GM12878 (cell line): ENCODE measurements around the gene CYB5R3. TPM values are rescaled to one million over a fixed set of nuclear protein-coding genes. Genes with fewer than 3 reads are reported as not detected.

Experiments
- ATAC-seq: fragments of 200-7000 bp; cut with Tn5 transposase; 3 replicates; pipeline ENCODE4 v1.9.1; 2020; ENCODE audit warnings: mild to moderate bottlenecking, moderate library complexity
- BruUV-seq: library from RNA; stranded (reverse); fragments of 400-500 nt; replicated peaks from 2 replicates; lab custom pipeline; 2021; lab: Mats Ljungman, UMichigan
- CTCF ChIA-PET: fragments of 300-600 bp; sonication (Branson Sonifier 250); formaldehyde crosslinking; extraction: SDS; loops from one replicate; lab custom pipeline; 2021; ENCODE audit warnings: inconsistent platforms; lab: Yijun Ruan, JAX
- POLR2A ChIA-PET: fragments of 350-600 bp; formaldehyde crosslinking; extraction: SDS; loops from one replicate; lab custom pipeline; 2021; ENCODE audit warnings: inconsistent platforms; lab: Charles Lee
- RAD21 ChIA-PET: fragments of 300-600 bp; sonication (Branson Sonifier 250); formaldehyde crosslinking; loops from one replicate; lab custom pipeline; 2023; ENCODE audit warnings: antibody characterized with exemption; ENCODE audit not compliant: unreplicated experiment; lab: Charles Lee
- SMC1A ChIA-PET: fragments of 300-600 bp; sonication (Branson Sonifier 250); formaldehyde crosslinking; loops from one replicate; lab custom pipeline; 2023; ENCODE audit not compliant: unreplicated experiment, uncharacterized antibody; lab: Charles Lee
- DNase-seq: peaks from one replicate; pipeline ENCODE4 v3.0.0-alpha.2; 2011; ENCODE audit warnings: low read depth, low spot score
- FAIRE-seq: peaks from 3 replicates; lab custom pipeline; 2011; peaks lifted over from hg19 to GRCh38; lab: Jason Lieb, UNC
- H2AFZ ChIP-seq: 2 replicates; pipeline ENCODE4 v1.6.0; 2011; ENCODE audit warnings: low read depth, low read length, control low read depth; ENCODE audit not compliant: control insufficient read depth
- H3K27ac ChIP-seq: 2 replicates; pipeline ENCODE4 v1.5.1; 2011; ENCODE audit warnings: control low read depth; ENCODE audit not compliant: control insufficient read depth, insufficient read depth
- H3K27me3 ChIP-seq, 2 experiments: replicated peaks in 1 of 2; 2 replicates each; pipeline versions ENCODE4 v1.6.0 to v1.6.1; 2011; ENCODE audit warnings: low read length in 1 of 2; ENCODE audit not compliant: control insufficient read depth in 2 of 2, insufficient read depth in 2 of 2
- H3K36me3 ChIP-seq, 2 experiments: 2 replicates each; pipeline ENCODE4 v1.5.1; 2011; ENCODE audit warnings: low read length in 1 of 2; ENCODE audit not compliant: control insufficient read depth in 2 of 2, insufficient read depth in 2 of 2
- H3K4me1 ChIP-seq: 2 replicates; pipeline ENCODE4 v1.6.1; 2011; ENCODE audit warnings: mild to moderate bottlenecking, low read length, moderate library complexity, mixed read lengths; ENCODE audit not compliant: control insufficient read depth, insufficient read depth
- H3K4me2 ChIP-seq: 2 replicates; pipeline ENCODE4 v1.6.0; 2011; ENCODE audit warnings: control low read depth; ENCODE audit not compliant: control insufficient read depth, insufficient read depth
- H3K4me3 ChIP-seq: fragments of 200-600 bp; sonication (generic); 2 replicates; pipeline ENCODE4 v1.5.1; 2016
- H3K79me2 ChIP-seq: 2 replicates; pipeline ENCODE4 v1.6.0; 2011; ENCODE audit warnings: low read length; ENCODE audit not compliant: control insufficient read depth, insufficient read depth
- H3K9ac ChIP-seq: 2 replicates; pipeline ENCODE4 v1.8.0; 2011; ENCODE audit warnings: low read length, control low read depth, mixed read lengths; ENCODE audit not compliant: control insufficient read depth, insufficient read depth
- H3K9me3 ChIP-seq: replicated peaks from 3 replicates; pipeline ENCODE4 v1.5.1; 2011; ENCODE audit warnings: mild to moderate bottlenecking, low read length; ENCODE audit not compliant: control insufficient read depth, insufficient read depth
- H4K20me1 ChIP-seq: 2 replicates; pipeline ENCODE4 v1.6.0; 2011; ENCODE audit not compliant: control insufficient read depth, insufficient read depth
- CTCF ChIP-seq, 3 experiments: IDR thresholded peaks in 2 of 3; conservative IDR thresholded peaks in 1 of 3; 2 replicates each; pipeline ENCODE4 v1.5.1; 2011; ENCODE audit warnings: low read depth in 3 of 3, low read length in 3 of 3, mild to moderate bottlenecking in 3 of 3, control low read depth in 2 of 3, moderate library complexity in 2 of 3, inconsistent platforms in 1 of 3, mixed read lengths in 1 of 3; ENCODE audit not compliant: control insufficient read depth in 2 of 3, insufficient read depth in 1 of 3; ENCODE audit errors: extremely low read depth in 1 of 3
- CUX1 ChIP-seq: IDR thresholded peaks from 2 replicates; pipeline ENCODE4 v1.6.1; 2012; ENCODE audit warnings: improper control_type of control experiment, low read depth, low read length; ENCODE audit not compliant: insufficient replicate concordance
- EP300 ChIP-seq, 2 experiments: fragments of 150-350 bp in 1 of 2; IDR thresholded peaks; 2 replicates each; pipeline ENCODE4 v1.6.1; 2011 to 2012; ENCODE audit warnings: low read depth in 2 of 2, low read length in 2 of 2, borderline replicate concordance in 1 of 2, improper control_type of control experiment in 1 of 2, inconsistent platforms in 1 of 2; ENCODE audit not compliant: control insufficient read depth in 1 of 2
- HSF1 ChIP-seq: fragments of 150-350 bp; IDR thresholded peaks from 2 replicates; pipeline ENCODE4 v1.6.1; 2014; ENCODE audit warnings: mild to moderate bottlenecking, low read depth, low read length
- IRF4 ChIP-seq: IDR thresholded peaks from 2 replicates; pipeline ENCODE4 v1.6.1; 2011; ENCODE audit warnings: low read depth, low read length
- IRF5 ChIP-seq: fragments of 450-650 bp; IDR thresholded peaks from 2 replicates; pipeline ENCODE4 v1.6.1; 2017; ENCODE audit warnings: borderline replicate concordance
- JUND ChIP-seq: IDR thresholded peaks from 2 replicates; pipeline ENCODE4 v1.6.1; 2012; ENCODE audit warnings: low read depth, mild to moderate bottlenecking, low read length, improper control_type of control experiment, moderate library complexity
- NR2C2 ChIP-seq: IDR thresholded peaks from 2 replicates; pipeline ENCODE4 v1.6.1; 2011; ENCODE audit warnings: borderline replicate concordance, low read depth; ENCODE audit not compliant: control insufficient read depth, insufficient read length
- POU2F2 ChIP-seq: IDR thresholded peaks from 3 replicates; pipeline ENCODE4 v1.6.1; 2011; ENCODE audit warnings: low read depth, mild to moderate bottlenecking, low read length, borderline replicate concordance
- SIX5 ChIP-seq: IDR thresholded peaks from 2 replicates; pipeline ENCODE4 v1.6.1; 2011; ENCODE audit warnings: mild to moderate bottlenecking, low read depth, low read length, moderate library complexity; ENCODE audit not compliant: severe bottlenecking
- ZNF24 ChIP-seq: fragments of 450-650 bp; IDR thresholded peaks from 2 replicates; pipeline ENCODE4 v1.6.1; 2017; ENCODE audit warnings: antibody characterized with exemption, mild to moderate bottlenecking
- WGBS: methylation state at CpG from one replicate; pipeline ENCODE4 v1.1.6; 2016; ENCODE audit warnings: low lambda C conversion rate; ENCODE audit not compliant: insufficient replicate concordance, insufficient coverage; ENCODE audit errors: missing lambda C conversion rate; 5-methylcytosine and 5-hydroxymethylcytosine counted together
- in situ Hi-C: fragments of 300-500 bp; cut with MboI; formaldehyde crosslinking; loops from 9 replicates; pipeline ENCODE4 v1.14.3; 2018; ENCODE audit warnings: mixed read lengths
- intact Hi-C: fragments of 100-400 bp; cut with micrococcal nuclease; formaldehyde crosslinking; loops from one replicate; pipeline ENCODE4 v1.14.2; 2022; ENCODE audit not compliant: unreplicated experiment
- polyA plus RNA-seq, 11 experiments: library from polyadenylated mRNA; depleted of rRNA in 4 of 11; unstranded in 6 of 11; stranded (reverse) in 5 of 11; fragments of >200 nt; fragmentation: Nextera tagmentation in 4 of 11; fragmentation: Illumina TruSeq in 1 of 11; extraction: Ambion mirVana in 4 of 11; extraction: Trizol in 1 of 11; gene quantifications; 1 replicate in 1 of 11; 2 replicates in 10 of 11; pipeline versions ENCODE4 v1.2.1 to v1.2.3, GENCODE V29; 2011 to 2016; ENCODE audit warnings: inconsistent platforms in 2 of 11, missing spikeins in 2 of 11, low read depth in 1 of 11
- total RNA-seq, 4 experiments: library from RNA; depleted of rRNA in 3 of 4; stranded (reverse); fragments of >200 nt in 3 of 4; fragmentation: Illumina TruSeq in 1 of 4; extraction: Trizol in 1 of 4; gene quantifications; 2 replicates each; pipeline versions ENCODE4 v1.2.1 to v1.2.3, GENCODE V29; 2013 to 2021

The CYB5R3 gene
- total and polyA plus RNA-seq, 10 of the 15 experiments (the other 5 are each of a cell fraction or from before 2014, with no cell fraction given) = 2.0 to 119 (median 67.8) TPM

GRCh38 chr22:42635531-42635930, 13.7 kb downstream of the CYB5R3 start (continued):
- TF ChIP-seq HSF1 (no peak), NR2C2 (no peak)
- TF ChIP-seq, all 136 proteins: peak for 0

GRCh38 chr22:42633013-42633412, 16.2 kb downstream of the CYB5R3 start:
- DNase-seq (no peak), ATAC-seq (no peak), FAIRE-seq (no peak)
- WGBS = 92% methylated on average over 9 of the region's 9 CpGs
- Histone ChIP-seq H3K4me2 (no peak overlapping the region), H3K27ac (no peak overlapping the region), H2AFZ (no peak overlapping the region), H3K36me3 (peaks cover 7 to 34% of the 10 kb centered on the region in 2 experiments; a peak in 3 of 4 replicates), H3K9me3 (no peaks in the 10 kb centered on the region), H3K9ac (no peak overlapping the region), H3K79me2 (0 out of 2 replicates have a peak, but pooled peaks cover 3% of the 10 kb centered on the region), H3K4me3 (no peak overlapping the region), H3K4me1 (no peaks in the 10 kb centered on the region), H3K27me3 (no peaks in the 10 kb centered on the region), H4K20me1 (no peaks in the 10 kb centered on the region; the same call in none of the 2 replicates)
- RAD21 ChIA-PET = no interaction called here
- TSS peak; percentile 51 for BruUV-seq
- TF ChIP-seq JUND = no peak
- TF ChIP-seq IRF4 = no peak
- TF ChIP-seq IRF5 = no peak
- TF ChIP-seq CTCF (IDR thresholded peaks at IDR 0.05 in 2 of 3, conservative IDR thresholded peaks at IDR 0.05 in 1 of 3; ENCODE audit: control insufficient read depth in 2 of 3, extremely low read depth in 1 of 3, insufficient read depth in 1 of 3, low read depth in 3 of 3, low read length in 3 of 3) = no peak
- no peak for TF ChIP-seq SIX5
- no peak for TF ChIP-seq EP300 (IDR thresholded peaks at IDR 0.05; ENCODE audit: borderline replicate concordance in 1 of 2, control insufficient read depth in 1 of 2, low read depth in 2 of 2, low read length in 2 of 2)
- no peak for TF ChIP-seq POU2F2
- no peak for TF ChIP-seq CUX1
- no peak for TF ChIP-seq ZNF24
- POLR2A ChIA-PET = interaction anchor here (0.7 to 0.8 kb wide), 2 partner anchors 9 kb away, joined by 3 read pairs; no protein-coding TSS in a partner anchor
- SMC1A ChIA-PET = interaction anchor here (1.3 kb wide), 1 partner anchor 11 kb away, joined by 3 read pairs; no protein-coding TSS in a partner anchor
- in situ Hi-C loops = no loop called here
- intact Hi-C loops = no loop called here
- CTCF ChIA-PET = no interaction called here
